Prostate gland (tissue), 2 donors: ENCODE measurements around the gene HTR3B. TPM values are rescaled to one million over a fixed set of nuclear protein-coding genes. Genes with fewer than 3 reads are reported as not detected.

Source experiments
- DNase-seq: peaks from one replicate; pipeline ENCODE4 v3.0.0-alpha.2; 2019; ENCODE audit warnings: low spot score
- H3K27ac ChIP-seq, 2 donors: fragments of 200-600 bp; sonication (generic); 2 replicates each; pipeline ENCODE4 v1.5.1; 2017 to 2019
- H3K27me3 ChIP-seq: fragments of 200-600 bp; sonication (generic); replicated peaks from 2 replicates; pipeline ENCODE4 v1.5.1; 2019; ENCODE audit not compliant: insufficient read depth
- H3K36me3 ChIP-seq, 2 donors: fragments of 200-600 bp; sonication (generic); 1 replicate in 1 of 2; 2 replicates in 1 of 2; pipeline versions ENCODE4 v1.5.1 to v1.8.1; 2017 to 2019
- H3K4me1 ChIP-seq: fragments of 200-600 bp; sonication (generic); replicated peaks from 2 replicates; pipeline ENCODE4 v1.5.1; 2019
- H3K4me3 ChIP-seq, 2 donors: fragments of 200-600 bp; sonication (generic); 2 replicates each; pipeline ENCODE4 v1.5.1; 2017 to 2019
- H3K9me3 ChIP-seq: fragments of 200-600 bp; sonication (generic); 2 replicates; pipeline ENCODE4 v1.5.1; 2017
- POLR2A ChIP-seq: fragments of 450-650 bp; IDR thresholded peaks from one replicate; pipeline ENCODE4 v1.6.1; 2016; ENCODE audit warnings: antibody characterized with exemption, mild to moderate bottlenecking
- POLR2AphosphoS5 ChIP-seq: sonication (generic); formaldehyde crosslinking; IDR thresholded peaks from one replicate; pipeline ENCODE4 v1.6.1; 2017; ENCODE audit warnings: antibody characterized with exemption
- WGBS: methylation state at CpG from one replicate; pipeline ENCODE4 v1.1.5; 2018; 5-methylcytosine and 5-hydroxymethylcytosine counted together
- intact Hi-C: fragments of 100-400 bp; cut with DNase I; formaldehyde crosslinking; loops from one replicate; pipeline ENCODE4 v1.14.2; 2022
- total RNA-seq, 2 donors: library from RNA; depleted of rRNA; stranded (reverse); fragments of >200 nt; gene quantifications; one replicate each; pipeline ENCODE4 v1.1.0, GENCODE V29; 2016
- TF ChIP-seq, protein P1 (sequence below), 4 experiments: fragments of 200-600 bp in 2 of 4; fragments of 450-650 bp in 2 of 4; sonication (generic) in 2 of 4; IDR thresholded peaks; 1 replicate in 3 of 4; 2 replicates in 1 of 4; pipeline ENCODE4 v1.5.1; 2016 to 2019; ENCODE audit warnings: antibody characterized with exemption in 4 of 4, mild to moderate bottlenecking in 2 of 4, moderate library complexity in 2 of 4

Gene HTR3B
- total RNA-seq, 2 donors from 2014 or later = not detected

DNA sequence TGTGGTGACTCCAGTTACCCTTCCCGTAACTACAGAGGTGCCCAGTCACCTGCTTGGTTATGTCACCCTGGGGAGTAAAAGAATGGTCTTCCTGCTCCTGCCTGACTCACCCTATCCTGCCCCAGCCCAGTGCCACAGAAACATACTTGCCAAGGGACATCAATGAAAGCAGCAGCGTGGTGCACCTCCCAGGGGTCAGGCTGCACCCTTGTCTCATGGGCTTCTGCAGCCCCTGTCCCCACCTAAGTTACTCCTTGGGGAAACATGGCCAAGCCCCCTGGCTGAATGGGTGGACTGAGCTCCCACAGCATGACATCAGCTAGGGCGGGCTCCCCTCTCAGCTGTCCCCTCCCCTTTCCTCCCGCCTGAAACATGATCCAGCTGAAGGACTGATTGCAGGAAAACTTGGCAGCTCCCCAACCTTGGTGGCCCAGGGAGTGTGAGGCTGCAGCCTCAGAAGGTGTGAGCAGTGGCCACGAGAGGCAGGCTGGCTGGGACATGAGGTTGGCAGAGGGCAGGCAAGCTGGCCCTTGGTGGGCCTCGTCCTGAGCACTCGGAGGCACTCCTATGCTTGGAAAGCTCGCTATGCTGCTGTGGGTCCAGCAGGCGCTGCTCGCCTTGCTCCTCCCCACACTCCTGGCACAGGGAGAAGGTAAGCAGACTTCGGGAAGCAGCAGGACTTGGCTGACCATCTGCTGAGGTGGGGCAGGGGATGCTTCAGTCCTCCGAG lies 70.3 kb downstream of the HTR3B start, which contains the start of gene HTR3A:
TSS of gene HTR3A (plus strand) at position 368 of the 730 bp plus-strand sequence. CDS start at position 586, 218 bp downstream.
- DNase-seq = peak; percentile 15
- no peaks in the 10 kb centered on the region for H3K27me3 ChIP-seq
- H3K36me3 ChIP-seq = no peaks in the 10 kb centered on the region
- no peaks in the 10 kb centered on the region for H3K9me3 ChIP-seq
- no peak within 1 kb of the TSS for H3K27ac ChIP-seq
- no peak within 1 kb of the TSS for H3K4me3 ChIP-seq
- TF ChIP-seq POLR2AphosphoS5 (no peak), POLR2A (no peak)
- TF ChIP-seq, protein P1, sequence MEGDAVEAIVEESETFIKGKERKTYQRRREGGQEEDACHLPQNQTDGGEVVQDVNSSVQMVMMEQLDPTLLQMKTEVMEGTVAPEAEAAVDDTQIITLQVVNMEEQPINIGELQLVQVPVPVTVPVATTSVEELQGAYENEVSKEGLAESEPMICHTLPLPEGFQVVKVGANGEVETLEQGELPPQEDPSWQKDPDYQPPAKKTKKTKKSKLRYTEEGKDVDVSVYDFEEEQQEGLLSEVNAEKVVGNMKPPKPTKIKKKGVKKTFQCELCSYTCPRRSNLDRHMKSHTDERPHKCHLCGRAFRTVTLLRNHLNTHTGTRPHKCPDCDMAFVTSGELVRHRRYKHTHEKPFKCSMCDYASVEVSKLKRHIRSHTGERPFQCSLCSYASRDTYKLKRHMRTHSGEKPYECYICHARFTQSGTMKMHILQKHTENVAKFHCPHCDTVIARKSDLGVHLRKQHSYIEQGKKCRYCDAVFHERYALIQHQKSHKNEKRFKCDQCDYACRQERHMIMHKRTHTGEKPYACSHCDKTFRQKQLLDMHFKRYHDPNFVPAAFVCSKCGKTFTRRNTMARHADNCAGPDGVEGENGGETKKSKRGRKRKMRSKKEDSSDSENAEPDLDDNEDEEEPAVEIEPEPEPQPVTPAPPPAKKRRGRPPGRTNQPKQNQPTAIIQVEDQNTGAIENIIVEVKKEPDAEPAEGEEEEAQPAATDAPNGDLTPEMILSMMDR (IDR thresholded peaks at IDR 0.05) = no peak
- intact Hi-C loops = no loop called here
- WGBS = 13% methylated on average over 12 of the region's 12 CpGs
- H3K4me1 ChIP-seq = peaks cover 5% of the 10 kb centered on the region

GRCh38 chr11:113977071-113977490 lies 72.5 kb downstream of the HTR3B start:
- Histone ChIP-seq H3K27ac (no peak overlapping the region), H3K9me3 (no peaks in the 10 kb centered on the region), H3K27me3 (no peaks in the 10 kb centered on the region), H3K36me3 (no peaks in the 10 kb centered on the region), H3K4me3 (no peak overlapping the region), H3K4me1 (peaks cover 5% of the 10 kb centered on the region)
- no peak for TF ChIP-seq POLR2AphosphoS5
- TF ChIP-seq, protein P1 (IDR thresholded peaks at IDR 0.05) = no peak
- TF ChIP-seq POLR2A = no peak
- intact Hi-C loops = no loop called here
- DNase-seq = no peak
- 86% methylated on average over 4 of the region's 4 CpGs for WGBS

DNA sequence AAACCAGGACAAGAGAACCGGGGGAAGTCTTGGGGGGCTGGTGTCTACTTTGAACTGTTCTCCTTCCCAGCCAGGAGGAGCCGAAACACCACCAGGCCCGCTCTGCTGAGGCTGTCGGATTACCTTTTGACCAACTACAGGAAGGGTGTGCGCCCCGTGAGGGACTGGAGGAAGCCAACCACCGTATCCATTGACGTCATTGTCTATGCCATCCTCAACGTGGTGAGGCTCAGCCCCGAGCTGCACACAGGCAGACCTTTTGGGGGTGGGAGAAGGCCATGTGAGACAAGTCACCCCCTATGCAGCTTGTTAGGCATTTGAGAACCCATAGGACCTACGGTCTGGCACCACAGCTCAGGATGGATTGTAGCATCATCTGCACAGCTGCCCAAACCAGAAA lies 73.1 kb downstream of the HTR3B start:
- DNase-seq = no peak
- Histone ChIP-seq H3K4me1 (peaks cover 5% of the 10 kb centered on the region), H3K36me3 (no peaks in the 10 kb centered on the region), H3K27me3 (no peaks in the 10 kb centered on the region), H3K4me3 (no peak overlapping the region), H3K9me3 (no peaks in the 10 kb centered on the region), H3K27ac (no peak overlapping the region)
- 91% methylated on average over 11 of the region's 11 CpGs for WGBS
- intact Hi-C loops = no loop called here
- TF ChIP-seq, protein P1 (IDR thresholded peaks at IDR 0.05) = no peak
- TF ChIP-seq POLR2AphosphoS5 = no peak
- no peak for TF ChIP-seq POLR2A

DNA sequence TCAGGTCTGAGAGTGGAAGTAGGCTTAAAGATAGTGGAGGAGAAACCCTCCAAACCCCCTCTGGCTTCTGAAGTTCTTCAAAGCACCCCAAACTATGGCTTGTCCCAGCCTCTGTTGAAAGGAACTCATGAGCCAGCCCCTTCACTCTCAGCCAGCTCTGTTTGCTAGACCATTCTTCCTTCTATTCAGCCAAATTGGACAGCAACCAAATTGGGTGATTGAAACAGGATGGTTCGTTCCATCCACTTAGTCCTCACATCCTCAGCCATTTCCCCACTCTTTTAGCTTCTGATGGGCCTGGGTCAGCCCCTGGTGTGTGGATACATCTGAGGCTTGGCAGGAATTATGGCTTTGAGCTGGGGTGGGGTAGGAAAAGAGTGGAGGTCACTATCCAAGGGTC lies 74.8 kb downstream of the HTR3B start:
- no peak for TF ChIP-seq POLR2A
- TF ChIP-seq, protein P1 (IDR thresholded peaks at IDR 0.05) = no peak
- TF ChIP-seq POLR2AphosphoS5 = no peak

DNA sequence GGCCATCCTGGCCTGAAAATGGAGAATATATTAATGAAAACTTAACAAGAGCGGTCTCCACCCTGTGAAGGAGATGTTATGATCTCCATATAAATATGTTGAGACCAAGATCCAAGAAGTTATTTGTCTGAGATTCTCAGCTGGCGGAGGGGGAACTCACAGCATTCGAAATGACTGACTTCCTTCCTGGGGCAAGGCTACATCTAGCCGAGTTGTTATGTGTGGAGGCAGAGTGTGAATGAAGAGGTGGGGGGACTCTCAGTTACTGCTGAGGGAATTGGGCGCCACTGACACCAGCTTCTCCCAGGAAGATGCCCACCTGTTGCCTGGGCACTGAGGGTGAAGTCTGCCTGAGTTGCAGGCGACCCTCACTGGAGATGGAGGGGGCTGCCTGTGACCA lies 76.2 kb downstream of the HTR3B start:
- H3K27ac ChIP-seq = no peak overlapping the region
- no peaks in the 10 kb centered on the region for H3K9me3 ChIP-seq
- DNase-seq = no peak
- TF ChIP-seq POLR2AphosphoS5 (no peak), POLR2A (no peak)
- TF ChIP-seq, protein P1 (IDR thresholded peaks at IDR 0.05) = no peak
- no peaks in the 10 kb centered on the region for H3K36me3 ChIP-seq
- WGBS = 64% methylated on average over 6 of the region's 6 CpGs
- H3K4me1 ChIP-seq = no peaks in the 10 kb centered on the region
- H3K4me3 ChIP-seq = no peak overlapping the region
- intact Hi-C loops = no loop called here
- no peaks in the 10 kb centered on the region for H3K27me3 ChIP-seq

More for the DNA sequence above, 74.8 kb downstream of the HTR3B start:
- H3K27me3 ChIP-seq = no peaks in the 10 kb centered on the region
- H3K4me3 ChIP-seq = no peak overlapping the region
- no peaks in the 10 kb centered on the region for H3K9me3 ChIP-seq
- DNase-seq = no peak
- peaks cover 5% of the 10 kb centered on the region for H3K4me1 ChIP-seq
- 35% methylated on average over 1 of the region's 1 CpG for WGBS
- H3K27ac ChIP-seq = no peak overlapping the region
- intact Hi-C loops = no loop called here
- H3K36me3 ChIP-seq = no peaks in the 10 kb centered on the region
